Transverse colon (tissue), 4 donors: Measurements from ENCODE around the gene KLHDC10. TPM values are rescaled to one million over a fixed set of nuclear protein-coding genes. Genes with fewer than 3 reads are reported as not detected.

Experiments used
- DNase-seq: peaks from one replicate; pipeline ENCODE4 v3.0.0-alpha.2; 2019
- H3K27ac ChIP-seq, 4 donors: fragments of 200-600 bp; sonication (generic); 2 replicates each; pipeline ENCODE4 v1.5.1; 2016 to 2018; ENCODE audit warnings: inconsistent platforms in 4 of 4
- H3K27me3 ChIP-seq: fragments of 200-600 bp; sonication (generic); 2 replicates; pipeline ENCODE4 v1.5.1; 2017; ENCODE audit warnings: inconsistent platforms
- H3K36me3 ChIP-seq, 4 donors: fragments of 200-600 bp; sonication (generic); 2 replicates each; pipeline ENCODE4 v1.5.1; 2017 to 2019; ENCODE audit warnings: inconsistent platforms in 4 of 4
- H3K4me1 ChIP-seq, 4 donors: fragments of 200-600 bp; sonication (generic); 2 replicates each; pipeline ENCODE4 v1.5.1; 2017 to 2020; ENCODE audit warnings: inconsistent platforms in 4 of 4
- H3K4me3 ChIP-seq, 4 donors: fragments of 200-600 bp; sonication (generic); 1 replicate in 1 of 4; 2 replicates in 3 of 4; pipeline versions ENCODE4 v1.5.1 to v1.6.1; 2017 to 2019; ENCODE audit warnings: inconsistent platforms in 4 of 4
- H3K9me3 ChIP-seq, 2 donors: fragments of 200-600 bp; sonication (generic); 2 replicates each; pipeline ENCODE4 v1.5.1; 2017 to 2019; ENCODE audit warnings: inconsistent platforms in 2 of 2
- EP300 ChIP-seq: sonication (generic); formaldehyde crosslinking; IDR thresholded peaks from one replicate; pipeline ENCODE4 v1.6.1; 2017; ENCODE audit warnings: antibody characterized with exemption, low read depth
- POLR2A ChIP-seq: fragments of 450-650 bp; IDR thresholded peaks from one replicate; pipeline ENCODE4 v1.6.1; 2016; ENCODE audit warnings: antibody characterized with exemption, mild to moderate bottlenecking, moderate library complexity
- POLR2AphosphoS5 ChIP-seq, 3 donors: sonication (generic); formaldehyde crosslinking; IDR thresholded peaks; one replicate each; pipeline ENCODE4 v1.6.1; 2016; ENCODE audit warnings: antibody characterized with exemption in 3 of 3
- WGBS, 2 donors: methylation state at CpG; one replicate each; pipeline ENCODE4 v1.1.5; 2018; ENCODE audit warnings: low coverage in 1 of 2; 5-methylcytosine and 5-hydroxymethylcytosine counted together
- in situ Hi-C, 4 donors: fragments of 200-750 bp; cut with MboI; loops; one replicate each; pipeline versions ENCODE4 v1.15.0 to v1.15.1; 2017; ENCODE audit warnings: low sequenced_read_pairs in 3 of 4, low pct_ligation_motif_present in 1 of 4, low pct_unique_long_range_greater_than_20kb in 1 of 4
- intact Hi-C: fragments of 100-400 bp; cut with DNase I; formaldehyde crosslinking; loops from one replicate; pipeline ENCODE4 v1.15.1; 2023; ENCODE audit warnings: low total_unique reads
- total RNA-seq, 4 donors: library from RNA; depleted of rRNA; stranded (reverse); fragments of >200 nt; gene quantifications; one replicate each; pipeline ENCODE4 v1.1.0, GENCODE V29; 2016
- TF ChIP-seq, protein P1 (sequence below), 5 experiments: fragments of 200-600 bp in 3 of 5; fragments of 450-650 bp in 2 of 5; sonication (generic) in 3 of 5; IDR thresholded peaks; 1 replicate in 2 of 5; 2 replicates in 3 of 5; pipeline ENCODE4 v1.5.1; 2016 to 2017; ENCODE audit warnings: antibody characterized with exemption in 5 of 5, inconsistent platforms in 3 of 5, mild to moderate bottlenecking in 2 of 5, moderate library complexity in 1 of 5

Gene KLHDC10
- total RNA-seq, 4 donors from 2014 or later: 9.4 to 23.5 (median 15.6) TPM

DNA sequence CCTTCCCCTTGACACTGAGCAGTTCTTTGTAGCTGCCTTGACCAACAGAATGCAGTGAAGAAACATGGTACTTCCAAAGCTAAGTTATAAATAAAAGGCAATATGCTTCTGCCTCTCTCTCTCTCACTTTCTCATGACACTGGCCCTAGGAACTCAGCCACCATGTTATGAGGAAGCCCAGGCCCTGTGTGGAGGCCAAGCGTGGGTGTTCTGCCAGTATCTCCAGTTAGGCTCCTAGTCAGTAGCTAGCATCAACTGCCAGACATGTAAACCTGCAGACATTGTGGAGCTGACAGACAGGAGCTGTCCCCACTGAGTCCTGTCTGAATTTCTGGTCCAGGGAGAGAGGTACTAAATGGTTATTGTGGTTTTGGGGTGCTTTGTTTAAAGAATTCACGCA lies 89.7 kb downstream of the KLHDC10 start:
- peaks cover 0 to 21% (median 10%) of the 10 kb centered on the region in 4 donors for H3K36me3 ChIP-seq
- no peaks in the 10 kb centered on the region for H3K4me1 ChIP-seq
- TF ChIP-seq POLR2AphosphoS5 (IDR thresholded peaks at IDR 0.05) (no peak), POLR2A (no peak), EP300 (no peak)
- TF ChIP-seq, protein P1, sequence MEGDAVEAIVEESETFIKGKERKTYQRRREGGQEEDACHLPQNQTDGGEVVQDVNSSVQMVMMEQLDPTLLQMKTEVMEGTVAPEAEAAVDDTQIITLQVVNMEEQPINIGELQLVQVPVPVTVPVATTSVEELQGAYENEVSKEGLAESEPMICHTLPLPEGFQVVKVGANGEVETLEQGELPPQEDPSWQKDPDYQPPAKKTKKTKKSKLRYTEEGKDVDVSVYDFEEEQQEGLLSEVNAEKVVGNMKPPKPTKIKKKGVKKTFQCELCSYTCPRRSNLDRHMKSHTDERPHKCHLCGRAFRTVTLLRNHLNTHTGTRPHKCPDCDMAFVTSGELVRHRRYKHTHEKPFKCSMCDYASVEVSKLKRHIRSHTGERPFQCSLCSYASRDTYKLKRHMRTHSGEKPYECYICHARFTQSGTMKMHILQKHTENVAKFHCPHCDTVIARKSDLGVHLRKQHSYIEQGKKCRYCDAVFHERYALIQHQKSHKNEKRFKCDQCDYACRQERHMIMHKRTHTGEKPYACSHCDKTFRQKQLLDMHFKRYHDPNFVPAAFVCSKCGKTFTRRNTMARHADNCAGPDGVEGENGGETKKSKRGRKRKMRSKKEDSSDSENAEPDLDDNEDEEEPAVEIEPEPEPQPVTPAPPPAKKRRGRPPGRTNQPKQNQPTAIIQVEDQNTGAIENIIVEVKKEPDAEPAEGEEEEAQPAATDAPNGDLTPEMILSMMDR (IDR thresholded peaks at IDR 0.05): no peak
- in situ Hi-C loops (no loop called here), intact Hi-C loops (no loop called here)
- no peak overlapping the region for H3K27ac ChIP-seq
- 100% methylated on average over 2 of the region's 2 CpGs; no CpG with 5 or more reads in 1 of the 2 donors for WGBS, 2 donors
- no peaks in the 10 kb centered on the region for H3K9me3 ChIP-seq
- no peak for DNase-seq
- H3K4me3 ChIP-seq: no peak overlapping the region
- no peaks in the 10 kb centered on the region for H3K27me3 ChIP-seq

DNA sequence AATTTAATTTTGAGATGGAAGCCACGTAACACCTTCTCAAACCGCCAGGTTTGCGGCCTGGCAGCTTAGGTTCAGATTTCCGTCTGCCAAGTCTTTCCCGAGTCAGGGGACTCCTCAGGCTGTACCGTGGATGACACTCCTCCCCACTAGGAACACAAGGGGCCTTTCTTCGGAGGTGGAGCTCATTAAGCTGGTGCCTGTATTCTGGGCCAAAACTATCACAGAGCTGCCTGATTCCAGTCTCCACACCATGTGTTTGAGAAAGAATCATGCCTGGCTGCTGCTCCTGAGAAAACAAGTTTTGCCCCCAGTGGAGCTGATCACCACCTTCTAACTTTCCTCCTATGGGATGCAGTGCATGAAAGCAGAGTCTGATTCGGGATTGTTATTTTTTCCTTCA lies 90.1 kb downstream of the KLHDC10 start:
- Histone ChIP-seq H3K4me3 (no peak overlapping the region), H3K9me3 (no peaks in the 10 kb centered on the region), H3K36me3 (peaks cover 0 to 26% (median 12%) of the 10 kb centered on the region in 4 donors), H3K27me3 (no peaks in the 10 kb centered on the region), H3K27ac (no peak overlapping the region), H3K4me1 (no peaks in the 10 kb centered on the region)
- TF ChIP-seq, protein P1 (IDR thresholded peaks at IDR 0.05): no peak
- TF ChIP-seq POLR2A: no peak
- TF ChIP-seq EP300: no peak
- TF ChIP-seq POLR2AphosphoS5 (IDR thresholded peaks at IDR 0.05): no peak
- intact Hi-C loops (no loop called here), in situ Hi-C loops (no loop called here)
- WGBS, 2 donors: 95 to 100% methylated on average over 6 to 8 of the region's 8 CpGs
- no peak for DNase-seq

DNA sequence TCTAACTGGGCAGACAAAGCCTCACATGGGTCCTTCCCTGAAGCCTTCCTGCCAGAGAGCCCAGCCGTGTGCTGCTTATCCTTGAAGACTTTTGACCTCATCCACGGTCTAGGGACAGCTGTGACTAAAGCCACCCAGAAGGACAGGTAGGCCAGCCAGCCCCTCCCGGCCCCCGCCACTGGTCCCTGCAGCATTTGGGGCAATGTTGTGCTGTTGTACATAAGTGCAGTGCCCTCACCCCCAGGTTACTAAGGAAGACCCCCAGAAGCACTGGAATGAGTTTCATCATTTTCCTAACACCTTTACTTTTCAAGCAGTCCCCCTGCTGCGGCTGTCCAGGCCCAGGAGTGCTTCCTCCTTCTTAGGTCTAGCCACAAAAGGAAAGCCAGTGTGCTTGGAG lies 91.9 kb downstream of the KLHDC10 start:
- intact Hi-C loops: no loop called here
- Histone ChIP-seq H3K27me3 (no peaks in the 10 kb centered on the region), H3K9me3 (no peaks in the 10 kb centered on the region), H3K4me3 (no peak overlapping the region), H3K36me3 (peaks cover 0 to 43% (median 16%) of the 10 kb centered on the region in 4 donors), H3K27ac (no peak overlapping the region), H3K4me1 (no peaks in the 10 kb centered on the region)
- in situ Hi-C loops: no loop called here
- WGBS, 2 donors: 100% methylated on average over 4 of the region's 5 CpGs; no CpG with 5 or more reads in 1 of the 2 donors
- TF ChIP-seq EP300 (no peak), POLR2A (no peak), POLR2AphosphoS5 (IDR thresholded peaks at IDR 0.05) (no peak)
- TF ChIP-seq, protein P1 (IDR thresholded peaks at IDR 0.05): no peak
- no peak for DNase-seq

DNA sequence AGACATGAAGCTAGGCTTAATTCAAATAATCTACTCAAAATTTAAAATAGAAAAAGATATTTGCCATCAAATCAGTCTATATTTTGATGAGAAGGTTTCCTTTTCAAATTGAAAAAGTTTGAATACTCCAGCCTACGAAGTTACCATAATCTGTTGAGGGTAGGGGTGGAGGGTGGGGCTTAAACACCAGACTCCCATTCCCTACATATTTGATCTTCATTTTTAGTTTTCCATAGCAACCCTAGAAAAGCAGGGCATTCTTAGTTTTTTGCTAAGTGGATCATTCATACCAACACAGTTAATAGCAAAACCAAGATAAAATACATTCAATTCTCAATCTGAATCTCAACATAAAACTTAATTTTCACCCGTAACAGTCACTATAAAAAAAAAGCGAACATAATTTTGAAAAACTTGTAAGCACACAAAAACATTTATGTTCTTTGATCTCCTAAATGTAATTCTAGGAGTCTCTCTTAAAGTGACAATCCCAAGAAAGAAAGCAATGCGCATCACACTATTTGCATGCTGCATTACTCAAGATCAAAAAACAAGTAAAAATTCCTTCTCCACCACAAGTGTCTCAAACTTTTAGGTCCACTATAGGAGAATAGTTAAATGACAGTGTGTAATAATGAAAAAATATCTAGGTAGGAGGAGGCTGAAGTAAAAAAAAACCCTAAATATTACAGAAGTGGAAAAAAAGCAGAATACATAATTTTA lies 104.1 kb downstream of the KLHDC10 start:
- Histone ChIP-seq H3K4me1 (no peaks in the 10 kb centered on the region), H3K27me3 (no peaks in the 10 kb centered on the region), H3K36me3 (peaks cover 0 to 66% (median 29%) of the 10 kb centered on the region in 4 donors), H3K9me3 (no peaks in the 10 kb centered on the region), H3K27ac (no peak overlapping the region), H3K4me3 (no peak overlapping the region)
- 89 to 95% methylated on average over 4 of the region's 4 CpGs for WGBS, 2 donors
- intact Hi-C loops (no loop called here), in situ Hi-C loops (no loop called here)
- TF ChIP-seq EP300 (no peak), POLR2AphosphoS5 (IDR thresholded peaks at IDR 0.05) (no peak), POLR2A (no peak)
- TF ChIP-seq, protein P1 (IDR thresholded peaks at IDR 0.05): no peak
- no peak for DNase-seq
